H1 (cell line): ENCODE measurements around the gene EML4. TPM values are rescaled to one million over a fixed set of nuclear protein-coding genes. Genes with fewer than 3 reads are reported as not detected.

Experiments
- CTCF ChIA-PET: fragments of 300-600 bp; sonication (Branson Sonifier 250); formaldehyde crosslinking; loops from one replicate; lab custom pipeline; 2021; ENCODE audit not compliant: partially characterized antibody; lab: Charles Lee
- POLR2A ChIA-PET: fragments of 300-600 bp; sonication (Branson Sonifier 250); formaldehyde crosslinking; loops from one replicate; lab custom pipeline; 2021; ENCODE audit warnings: inconsistent platforms; ENCODE audit not compliant: partially characterized antibody; lab: Charles Lee
- DNase-seq, 2 experiments: peaks; one replicate each; pipeline versions ENCODE4 v3.0.0 to v3.0.0-alpha.2; 2010 to 2022; ENCODE audit warnings: low spot score in 2 of 2, low read depth in 1 of 2, mixed read lengths in 1 of 2
- FAIRE-seq: peaks from 2 replicates; lab custom pipeline; 2011; peaks lifted over from hg19 to GRCh38; lab: Jason Lieb, UNC
- H2AFZ ChIP-seq: 2 replicates; pipeline ENCODE4 v1.8.1; 2012; ENCODE audit warnings: low read length, inconsistent platforms
- H2AK5ac ChIP-seq: 2 replicates; pipeline ENCODE4 v1.6.1; 2013; ENCODE audit warnings: low read depth, low read length
- H2BK120ac ChIP-seq: replicated peaks from 2 replicates; pipeline ENCODE3; 2013; ENCODE audit warnings: low read depth, low read length, inconsistent platforms
- H2BK12ac ChIP-seq: 2 replicates; pipeline ENCODE4 v1.6.1; 2013; ENCODE audit warnings: low read depth, low read length
- H2BK15ac ChIP-seq: 2 replicates; pipeline ENCODE4 v1.6.1; 2013; ENCODE audit warnings: low read length
- H2BK20ac ChIP-seq: 2 replicates; pipeline ENCODE4 v1.6.1; 2013; ENCODE audit warnings: low read length
- H2BK5ac ChIP-seq: 2 replicates; pipeline ENCODE4 v1.6.1; 2013; ENCODE audit warnings: low read depth, low read length
- H3K14ac ChIP-seq: 2 replicates; pipeline ENCODE4 v1.6.1; 2013; ENCODE audit warnings: inconsistent platforms; ENCODE audit not compliant: insufficient read length
- H3K18ac ChIP-seq: 2 replicates; pipeline ENCODE4 v1.6.1; 2013; ENCODE audit warnings: low read length; ENCODE audit errors: extremely low read depth
- H3K23ac ChIP-seq: 2 replicates; pipeline ENCODE4 v1.6.1; 2013; ENCODE audit warnings: inconsistent platforms; ENCODE audit not compliant: insufficient read length
- H3K23me2 ChIP-seq: 2 replicates; pipeline ENCODE4 v1.6.1; 2013; ENCODE audit warnings: low read depth, low read length
- H3K27ac ChIP-seq: 2 replicates; pipeline ENCODE4 v1.6.1; 2011; ENCODE audit warnings: low read depth, low read length, inconsistent platforms
- H3K27me3 ChIP-seq, 4 experiments: replicated peaks in 1 of 4; 1 replicate in 1 of 4; 2 replicates in 3 of 4; pipeline versions ENCODE4 v1.6.1 to v1.8.1; 2011 to 2013; ENCODE audit warnings: low read length in 3 of 4, mild to moderate bottlenecking in 3 of 4, inconsistent platforms in 2 of 4, mixed read lengths in 2 of 4, moderate library complexity in 1 of 4; ENCODE audit not compliant: control insufficient read depth in 3 of 4, insufficient read depth in 3 of 4; ENCODE audit errors: extremely low read depth in 1 of 4
- H3K36me3 ChIP-seq, 4 experiments: 2 replicates each; pipeline versions ENCODE4 v1.6.1 to v1.8.1; 2011 to 2013; ENCODE audit warnings: mild to moderate bottlenecking in 4 of 4, low read length in 3 of 4, moderate library complexity in 2 of 4, control low read depth in 1 of 4, inconsistent platforms in 1 of 4; ENCODE audit not compliant: insufficient read depth in 4 of 4, control insufficient read depth in 2 of 4
- H3K4ac ChIP-seq: replicated peaks from 2 replicates; pipeline ENCODE3; 2013; ENCODE audit warnings: low read length, low read depth, mixed read lengths, inconsistent platforms; ENCODE audit not compliant: insufficient read length
- H3K4me1 ChIP-seq, 4 experiments: replicated peaks in 1 of 4; 1 replicate in 1 of 4; 2 replicates in 3 of 4; pipeline versions ENCODE4 v1.6.1 to v1.8.1; 2011 to 2013; ENCODE audit warnings: low read length in 3 of 4, inconsistent platforms in 2 of 4, mixed read lengths in 1 of 4; ENCODE audit not compliant: insufficient read depth in 4 of 4, control insufficient read depth in 3 of 4
- H3K4me2 ChIP-seq, 2 experiments: 2 replicates each; pipeline versions ENCODE4 v1.6.1 to v1.8.1; 2011 to 2013; ENCODE audit warnings: low read depth in 2 of 2, low read length in 2 of 2, control low read depth in 1 of 2, inconsistent platforms in 1 of 2, mild to moderate bottlenecking in 1 of 2; ENCODE audit not compliant: insufficient read depth in 1 of 2
- H3K4me3 ChIP-seq, 4 experiments: fragments of 200-600, 300-600 bp in 1 of 4; sonication (generic), shearing (Covaris generic), sonication (Bioruptor Twin) in 1 of 4; 2 replicates each; pipeline versions ENCODE4 v1.5.1 to v1.8.1; 2011 to 2016; ENCODE audit warnings: low read length in 4 of 4, low read depth in 3 of 4, control low read depth in 2 of 4, inconsistent platforms in 2 of 4, mild to moderate bottlenecking in 2 of 4, mixed read lengths in 1 of 4, moderate library complexity in 1 of 4; ENCODE audit not compliant: insufficient read depth in 2 of 4; ENCODE audit errors: extremely low read depth in 1 of 4
- H3K56ac ChIP-seq: replicated peaks from 2 replicates; pipeline ENCODE3; 2013; ENCODE audit warnings: low read depth, mild to moderate bottlenecking, mixed read lengths, low read length, inconsistent platforms; ENCODE audit not compliant: insufficient read length
- H3K79me1 ChIP-seq: 2 replicates; pipeline ENCODE4 v1.6.1; 2013; ENCODE audit warnings: low read depth, low read length, control low read depth
- H3K79me2 ChIP-seq, 2 experiments: 2 replicates each; pipeline versions ENCODE4 v1.6.1 to v1.8.1; 2012 to 2013; ENCODE audit warnings: low read length in 2 of 2, mild to moderate bottlenecking in 2 of 2, inconsistent platforms in 1 of 2; ENCODE audit not compliant: insufficient read depth in 2 of 2, control insufficient read depth in 1 of 2
- H3K9ac ChIP-seq, 4 experiments: replicated peaks in 1 of 4; 1 replicate in 1 of 4; 2 replicates in 3 of 4; pipeline versions ENCODE4 v1.6.1 to v1.8.1; 2011 to 2013; ENCODE audit warnings: low read depth in 3 of 4, low read length in 3 of 4, control low read depth in 2 of 4, mild to moderate bottlenecking in 2 of 4, moderate library complexity in 2 of 4, inconsistent platforms in 1 of 4; ENCODE audit errors: extremely low read depth in 1 of 4
- H3K9me3 ChIP-seq, 2 experiments: 2 replicates each; pipeline versions ENCODE4 v1.6.1 to v1.8.1; 2012 to 2013; ENCODE audit warnings: mild to moderate bottlenecking in 2 of 2, moderate library complexity in 2 of 2, control low read depth in 1 of 2, inconsistent platforms in 1 of 2, low read depth in 1 of 2, low read length in 1 of 2, mixed read lengths in 1 of 2; ENCODE audit not compliant: insufficient read depth in 2 of 2
- H4K20me1 ChIP-seq, 2 experiments: replicated peaks in 1 of 2; 2 replicates each; pipeline versions ENCODE3 to v1.8.1; 2011 to 2013; ENCODE audit warnings: inconsistent platforms in 2 of 2, low read length in 2 of 2, mild to moderate bottlenecking in 1 of 2; ENCODE audit not compliant: insufficient read depth in 2 of 2, control insufficient read depth in 1 of 2
- H4K5ac ChIP-seq: 2 replicates; pipeline ENCODE4 v1.6.1; 2013; ENCODE audit warnings: low read length, low read depth, mixed read lengths, inconsistent platforms; ENCODE audit not compliant: insufficient read length
- H4K8ac ChIP-seq: 2 replicates; pipeline ENCODE4 v1.8.0; 2013; ENCODE audit warnings: mild to moderate bottlenecking, moderate library complexity, low read length, inconsistent platforms; ENCODE audit not compliant: insufficient read depth; ENCODE audit errors: extremely low read depth
- H4K91ac ChIP-seq: replicated peaks from 2 replicates; pipeline ENCODE3; 2013; ENCODE audit warnings: low read length, mixed read lengths, inconsistent platforms; ENCODE audit not compliant: insufficient read length
- CHD1 ChIP-seq: IDR thresholded peaks from 2 replicates; pipeline ENCODE4 v1.6.1; 2012; ENCODE audit warnings: low read depth, low read length, improper control_type of control experiment
- FOSL1 ChIP-seq: IDR thresholded peaks from 2 replicates; pipeline ENCODE4 v1.6.1; 2011; ENCODE audit warnings: mild to moderate bottlenecking, low read depth, low read length, moderate library complexity; ENCODE audit not compliant: insufficient read depth
- MAX ChIP-seq: IDR thresholded peaks from 2 replicates; pipeline ENCODE4 v1.6.1; 2012; ENCODE audit warnings: inconsistent platforms
- SRF ChIP-seq: IDR thresholded peaks from 2 replicates; pipeline ENCODE4 v1.6.1; 2011; ENCODE audit warnings: mild to moderate bottlenecking, low read depth, low read length, moderate library complexity
- USF2 ChIP-seq: IDR thresholded peaks from 2 replicates; pipeline ENCODE4 v1.6.1; 2011; ENCODE audit warnings: low read length, improper control_type of control experiment
- ZNF274 ChIP-seq: IDR thresholded peaks from 2 replicates; pipeline ENCODE4 v1.7.0; 2012; ENCODE audit warnings: low read length, borderline replicate concordance; ENCODE audit errors: extremely low read depth
- WGBS, 2 experiments: shearing (Covaris generic) in 1 of 2; methylation state at CpG; one replicate each; pipeline versions ENCODE4 v1.1.6 to v1.1.7; 2013 to 2015; ENCODE audit warnings: low lambda C conversion rate in 2 of 2, mixed read lengths in 2 of 2, inconsistent platforms in 1 of 2, low coverage in 1 of 2, missing lambda C conversion rate in 1 of 2; ENCODE audit not compliant: insufficient replicate concordance in 2 of 2, insufficient coverage in 1 of 2, insufficient read length in 1 of 2; ENCODE audit errors: extremely low coverage in 1 of 2, missing lambda C conversion rate in 1 of 2; 5-methylcytosine and 5-hydroxymethylcytosine counted together
- polyA plus RNA-seq, 7 experiments: library from polyadenylated mRNA; depleted of rRNA in 3 of 7; stranded (reverse) in 5 of 7; unstranded in 2 of 7; fragments of >200 nt in 5 of 7; fragments of 200-250 nt in 2 of 7; gene quantifications; 1 replicate in 5 of 7; 2 replicates in 1 of 7; 4 replicates in 1 of 7; pipeline versions ENCODE4 v1.2.1 to v1.2.3, GENCODE V29; 2011 to 2013; ENCODE audit warnings: missing spikeins in 2 of 7, mixed read lengths in 2 of 7
- total RNA-seq: library from RNA; stranded (reverse); fragmentation: NEBNext Ultra II Directional; extraction: Animal tissue kit (Norgen Biotek cat#: 25700); gene quantifications from 2 replicates; pipeline ENCODE4 v1.2.1, GENCODE V29; 2021

EML4 gene
- total and polyA plus RNA-seq, 2 of the 8 experiments (the other 6 are each of a cell fraction or from before 2014, with no cell fraction given) = 50.1 to 104 TPM

DNA sequence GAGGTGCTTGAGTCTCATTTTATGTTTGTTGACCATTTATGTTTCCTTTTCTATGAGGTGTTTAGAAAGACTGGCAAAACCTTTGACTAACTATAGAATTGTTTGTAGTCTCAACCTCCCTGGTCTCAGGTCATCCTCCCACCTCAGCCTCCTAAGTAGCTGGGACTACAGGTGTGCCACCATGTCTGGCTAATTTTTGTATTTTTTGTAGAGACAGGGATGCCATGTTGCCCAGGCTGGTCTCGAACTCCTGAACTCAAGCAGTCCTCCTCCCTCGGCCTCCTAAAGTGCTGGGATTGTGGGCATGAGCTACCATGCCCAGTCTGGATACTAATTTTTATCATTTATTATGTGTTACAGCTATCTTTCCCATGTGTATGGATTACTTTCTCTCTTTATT is 67.8 kb downstream of the EML4 start:
- WGBS, 2 experiments = 88% methylated on average over 2 of the region's 2 CpGs; no CpG with 5 or more reads in 1 of the 2 experiments
- H3K23ac ChIP-seq = no peak overlapping the region
- CTCF ChIA-PET = interaction anchor here (0.6 to 8.0 kb wide), 8 partner anchors 10 to 151 kb away, joined by 3 to 96 read pairs (median 4); no protein-coding TSS in a partner anchor

More for the DNA sequence above, 67.8 kb downstream of the EML4 start:
- Histone ChIP-seq H3K27me3 (no peaks in the 10 kb centered on the region), H3K23me2 (no peaks in the 10 kb centered on the region), H3K4me1 (peaks cover 0 to 6% (median 1%) of the 10 kb centered on the region in 4 experiments; a peak in 3 of 7 replicates), H3K9me3 (no peaks in the 10 kb centered on the region), H3K56ac (no peak overlapping the region), H2BK12ac (no peak overlapping the region), H4K20me1 (peaks cover 0 to 2% of the 10 kb centered on the region in 2 experiments), H3K4ac (no peak overlapping the region), H2BK5ac (no peak overlapping the region), H3K9ac (no peak overlapping the region), H2AFZ (no peak overlapping the region), H3K18ac (no peak overlapping the region), H3K14ac (no peak overlapping the region), H4K8ac (no peak overlapping the region), H2BK120ac (no peak overlapping the region), H3K4me2 (no peak overlapping the region), H3K27ac (no peak overlapping the region), H3K79me1 (peaks cover 3% of the 10 kb centered on the region; the same call in 1 of the 2 replicates), H2BK20ac (no peak overlapping the region), H2AK5ac (no peak overlapping the region), H3K4me3 (no peak overlapping the region), H3K36me3 (no peaks in the 10 kb centered on the region), H4K5ac (no peak overlapping the region), H4K91ac (no peak overlapping the region), H3K79me2 (peaks cover 0 to 78% of the 10 kb centered on the region in 2 experiments; a peak in 2 of 4 replicates), H2BK15ac (no peak overlapping the region)
- FAIRE-seq (no peak), DNase-seq (no peak)
- no peak for TF ChIP-seq SRF
- no peak for TF ChIP-seq CHD1
- TF ChIP-seq ZNF274 = no peak
- TF ChIP-seq USF2 = no peak
- no peak for TF ChIP-seq FOSL1
- no peak for TF ChIP-seq MAX
- POLR2A ChIA-PET = no interaction called here
